ENCODE data around the gene NEU1.

DNA sequence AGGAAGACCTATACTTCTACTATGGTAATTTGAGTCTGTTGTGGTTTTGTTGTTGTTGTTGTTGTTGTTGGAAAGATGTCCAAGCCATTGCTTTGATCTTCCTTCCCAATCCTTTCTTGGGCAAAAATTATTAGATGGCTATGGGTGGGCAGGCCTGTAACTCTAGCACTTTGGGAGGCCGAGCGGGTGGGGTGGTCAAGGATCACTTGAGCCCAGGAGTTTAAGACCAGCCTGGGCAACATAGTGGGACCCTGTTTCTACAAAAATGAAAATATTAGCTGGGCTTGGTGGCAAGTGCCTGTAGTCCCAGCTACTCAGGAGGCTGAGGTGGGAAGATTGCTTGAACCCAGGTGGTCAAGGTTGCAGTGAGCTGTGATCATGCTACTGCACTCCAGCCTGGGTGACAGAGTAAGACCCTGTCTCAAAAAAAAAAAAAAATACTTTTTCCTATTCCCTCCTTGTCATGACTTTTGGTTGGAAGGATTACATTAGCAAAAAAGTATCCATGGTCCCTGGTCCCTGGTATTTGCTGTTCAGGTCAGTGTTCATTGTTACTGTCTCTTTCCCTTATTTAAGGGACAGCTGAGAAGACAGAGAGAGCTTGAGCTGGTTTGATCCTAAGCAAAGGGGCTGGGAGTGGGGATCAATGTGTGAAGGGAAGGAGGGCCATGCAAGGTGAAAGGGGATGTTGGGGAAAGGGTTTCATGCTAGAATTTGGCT is 11.7 kb downstream of the NEU1 start:
- TF ChIP-seq, protein P1, sequence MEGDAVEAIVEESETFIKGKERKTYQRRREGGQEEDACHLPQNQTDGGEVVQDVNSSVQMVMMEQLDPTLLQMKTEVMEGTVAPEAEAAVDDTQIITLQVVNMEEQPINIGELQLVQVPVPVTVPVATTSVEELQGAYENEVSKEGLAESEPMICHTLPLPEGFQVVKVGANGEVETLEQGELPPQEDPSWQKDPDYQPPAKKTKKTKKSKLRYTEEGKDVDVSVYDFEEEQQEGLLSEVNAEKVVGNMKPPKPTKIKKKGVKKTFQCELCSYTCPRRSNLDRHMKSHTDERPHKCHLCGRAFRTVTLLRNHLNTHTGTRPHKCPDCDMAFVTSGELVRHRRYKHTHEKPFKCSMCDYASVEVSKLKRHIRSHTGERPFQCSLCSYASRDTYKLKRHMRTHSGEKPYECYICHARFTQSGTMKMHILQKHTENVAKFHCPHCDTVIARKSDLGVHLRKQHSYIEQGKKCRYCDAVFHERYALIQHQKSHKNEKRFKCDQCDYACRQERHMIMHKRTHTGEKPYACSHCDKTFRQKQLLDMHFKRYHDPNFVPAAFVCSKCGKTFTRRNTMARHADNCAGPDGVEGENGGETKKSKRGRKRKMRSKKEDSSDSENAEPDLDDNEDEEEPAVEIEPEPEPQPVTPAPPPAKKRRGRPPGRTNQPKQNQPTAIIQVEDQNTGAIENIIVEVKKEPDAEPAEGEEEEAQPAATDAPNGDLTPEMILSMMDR (IDR thresholded peaks at IDR 0.05) = no peak
- TF ChIP-seq POLR2A (IDR thresholded peaks at IDR 0.05) = no peak

All from thyroid gland (tissue), 4 donors.